Vagina (tissue), 2 donors: ENCODE measurements around the gene HMX1.

Experiments used
- CTCF ChIP-seq, 3 experiments: fragments of 450-650 bp in 2 of 3; fragments of 200-600 bp in 1 of 3; sonication (generic) in 1 of 3; IDR thresholded peaks; one replicate each; pipeline ENCODE4 v1.5.1; 2017 to 2019; ENCODE audit warnings: antibody characterized with exemption in 3 of 3, mild to moderate bottlenecking in 2 of 3, moderate library complexity in 2 of 3
- POLR2A ChIP-seq, 2 donors: fragments of 450-650 bp; IDR thresholded peaks; one replicate each; pipeline ENCODE4 v1.6.1; 2017; ENCODE audit warnings: antibody characterized with exemption in 2 of 2, mild to moderate bottlenecking in 2 of 2, moderate library complexity in 2 of 2
- POLR2AphosphoS5 ChIP-seq, 2 donors: sonication (generic); formaldehyde crosslinking; IDR thresholded peaks; one replicate each; pipeline ENCODE4 v1.9.0; 2017; ENCODE audit warnings: antibody characterized with exemption in 2 of 2, mild to moderate bottlenecking in 2 of 2, low read depth in 1 of 2; ENCODE audit not compliant: insufficient read depth in 1 of 2

- TF ChIP-seq POLR2AphosphoS5 (IDR thresholded peaks at IDR 0.05; ENCODE audit: insufficient read depth in 1 of 2, low read depth in 1 of 2) (no peak), CTCF (IDR thresholded peaks at IDR 0.05) (no peak), POLR2A (IDR thresholded peaks at IDR 0.05) (no peak)
Measured at GRCh38 chr4:8877780-8878040, 6.1 kb upstream of the HMX1 start.
